GOT3 (cell line): ENCODE results near the gene HNF1A.

Experiments
- DNase-seq: peaks from one replicate; lab custom pipeline; 2025; ENCODE audit warnings: mixed read lengths; lab: John Stamatoyannopoulos, UW

HNF1A gene

DNA sequence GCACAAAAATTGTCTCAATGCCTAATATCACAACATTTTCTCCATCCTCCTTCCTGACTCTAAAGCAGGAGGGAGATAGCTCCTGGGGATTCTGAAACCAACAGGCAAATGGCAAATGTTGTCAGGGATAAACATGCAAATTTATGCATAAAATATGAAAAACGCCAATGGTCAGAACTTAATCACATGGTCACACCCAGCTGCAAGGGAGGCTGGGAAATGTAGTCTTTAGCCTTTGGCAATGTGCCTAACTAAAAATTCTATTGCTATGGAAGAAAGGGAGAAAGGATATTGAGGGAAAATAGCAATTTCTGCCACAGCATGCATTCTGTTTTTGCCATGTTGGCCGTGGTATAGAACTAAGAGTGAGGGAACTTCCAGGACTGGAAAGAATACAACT is 72.4 kb downstream of the HNF1A start:
- no peak for DNase-seq
